Peyer's patch (tissue), 4 donors: Measurements from ENCODE around the gene RGMA.

ENCODE experiments used
- CTCF ChIP-seq, 6 experiments: fragments of 450-650 bp in 4 of 6; fragments of 200-600 bp in 2 of 6; sonication (generic) in 1 of 6; IDR thresholded peaks; one replicate each; pipeline ENCODE4 v1.5.1; 2017 to 2019; ENCODE audit warnings: antibody characterized with exemption in 6 of 6, mild to moderate bottlenecking in 3 of 6, moderate library complexity in 1 of 6
- POLR2A ChIP-seq, 2 donors: fragments of 450-650 bp; IDR thresholded peaks; one replicate each; pipeline ENCODE4 v1.5.1; 2017; ENCODE audit warnings: antibody characterized with exemption in 2 of 2, mild to moderate bottlenecking in 2 of 2, moderate library complexity in 2 of 2

DNA sequence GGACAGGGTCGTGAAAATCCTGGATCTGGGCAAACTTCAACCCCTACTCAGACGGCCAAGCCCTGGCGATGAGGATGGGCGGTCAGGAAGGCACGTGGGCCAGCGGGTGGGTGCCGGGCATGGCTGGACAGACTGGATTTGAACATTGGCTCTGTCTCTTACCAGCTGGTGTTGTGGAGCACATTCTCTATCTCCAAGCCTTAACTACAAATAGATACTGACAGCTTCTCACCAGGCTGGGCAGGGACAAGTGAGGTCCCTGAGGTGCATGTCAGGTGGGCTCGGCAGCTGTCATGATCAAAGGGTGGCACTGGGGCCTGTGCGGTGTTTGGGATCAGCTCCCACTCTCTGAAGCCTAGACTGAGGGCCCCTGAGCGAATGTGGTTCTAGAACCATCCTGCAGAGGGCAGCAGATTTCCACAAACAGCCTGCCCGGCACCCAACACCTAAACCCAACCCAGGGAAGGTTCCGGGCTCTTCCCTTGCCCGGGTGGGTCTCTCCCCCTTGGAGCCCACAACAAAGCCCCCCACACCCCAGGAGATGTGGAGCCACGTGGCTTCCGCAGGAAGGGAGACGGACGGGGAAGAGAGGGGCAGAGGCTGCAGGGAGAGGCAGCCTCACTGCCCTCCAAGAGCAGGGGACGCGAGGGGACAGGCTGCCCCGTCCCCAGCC, 58.4 kb downstream of the RGMA start:
- TF ChIP-seq CTCF (IDR thresholded peaks at IDR 0.05) = peak; percentile 50 to 91 (median 77)
- no peak for TF ChIP-seq POLR2A (IDR thresholded peaks at IDR 0.05)
